Right renal pelvis (tissue), 4 donors: ENCODE data around the gene SEC23IP. TPM values are rescaled to one million over a fixed set of nuclear protein-coding genes. Genes with fewer than 3 reads are reported as not detected.
"Not testable (repeated sequence)": the region's sequence is repeated elsewhere in the genome, so short reads cannot be mapped to it uniquely, and the experiment has no call there.

ENCODE experiments used
- DNase-seq, 4 donors: peaks; one replicate each; pipeline ENCODE4 v3.0.0-alpha.2; 2013; ENCODE audit warnings: low read depth in 4 of 4, low spot score in 3 of 4, missing footprints in 1 of 4
- polyA plus RNA-seq, 4 donors: library from polyadenylated mRNA; unstranded; fragments of 120-200 nt; gene quantifications; one replicate each; pipeline ENCODE4 v1.2.1, GENCODE V29; 2013; ENCODE audit not compliant: insufficient read length in 4 of 4

SEC23IP gene
- polyA plus RNA-seq, 4 donors = 65.4 to 75.8 (median 71.8) TPM

DNA sequence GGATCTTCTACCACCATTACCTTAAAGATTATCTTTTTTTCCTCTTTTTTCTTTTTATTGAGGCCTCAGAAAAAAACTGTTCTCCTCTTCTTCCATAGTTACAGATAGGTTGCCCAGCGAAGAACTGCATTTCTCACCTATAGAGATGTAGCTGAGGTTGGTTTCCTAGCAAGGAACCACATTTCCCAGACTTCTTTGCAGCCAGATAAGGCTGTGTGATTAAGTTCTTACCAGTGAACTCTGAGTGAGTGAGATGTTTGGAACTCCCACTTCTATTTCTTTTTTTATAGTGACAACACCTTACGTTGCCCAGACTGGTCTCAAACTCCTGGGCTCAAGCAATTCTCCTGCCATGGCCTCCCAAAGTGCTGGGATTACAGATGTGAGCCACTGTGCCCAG, 14.0 kb upstream of the SEC23IP start:
- no peak for DNase-seq

- DNase-seq = not testable (repeated sequence)
Observed at GRCh38 chr10:119883901-119884611, 8.5 kb upstream of the SEC23IP start.

GRCh38 chr10:119886070-119886469, 6.5 kb upstream of the SEC23IP start:
- not testable (repeated sequence) for DNase-seq

DNA sequence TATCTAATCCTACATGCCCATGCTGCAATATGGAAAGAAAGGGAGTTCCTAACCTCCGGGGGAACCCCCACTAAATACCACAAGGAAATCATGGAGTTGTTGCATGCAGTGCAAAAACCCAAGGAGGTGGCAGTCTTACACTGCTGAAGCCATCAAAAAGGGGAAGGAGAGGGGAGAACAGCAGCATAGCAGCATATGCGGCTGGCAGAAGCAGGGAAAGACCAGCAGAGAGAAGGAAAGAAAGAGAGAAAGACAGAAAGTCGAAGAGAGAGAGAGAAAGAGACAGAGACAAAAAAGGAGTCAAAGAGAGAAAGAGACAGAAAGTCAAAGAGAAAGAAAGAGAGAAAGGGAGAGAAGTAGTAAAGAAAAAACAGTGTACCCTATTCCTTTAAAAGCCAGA, 3.8 kb upstream of the SEC23IP start:
- not testable (repeated sequence) for DNase-seq

DNA sequence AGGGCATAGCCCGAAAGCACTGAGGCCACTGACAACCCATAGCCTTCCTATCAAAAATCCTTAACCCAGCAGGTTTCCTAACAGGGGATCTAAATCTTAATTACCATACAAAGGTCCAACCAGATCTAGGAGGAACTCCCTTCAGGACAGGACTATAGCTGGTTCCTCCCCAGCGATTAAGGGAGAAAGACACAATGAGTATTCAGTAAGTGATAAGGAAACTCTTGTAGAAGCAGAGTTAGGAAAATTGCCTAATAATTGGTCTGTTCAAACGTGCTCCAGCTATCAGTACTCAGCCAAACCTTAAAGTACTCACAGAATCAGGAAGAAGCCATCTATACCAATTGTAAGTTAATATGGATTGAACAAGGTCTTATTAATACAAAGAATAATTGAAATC, 3.3 kb upstream of the SEC23IP start:
- DNase-seq = not testable (repeated sequence)

DNA sequence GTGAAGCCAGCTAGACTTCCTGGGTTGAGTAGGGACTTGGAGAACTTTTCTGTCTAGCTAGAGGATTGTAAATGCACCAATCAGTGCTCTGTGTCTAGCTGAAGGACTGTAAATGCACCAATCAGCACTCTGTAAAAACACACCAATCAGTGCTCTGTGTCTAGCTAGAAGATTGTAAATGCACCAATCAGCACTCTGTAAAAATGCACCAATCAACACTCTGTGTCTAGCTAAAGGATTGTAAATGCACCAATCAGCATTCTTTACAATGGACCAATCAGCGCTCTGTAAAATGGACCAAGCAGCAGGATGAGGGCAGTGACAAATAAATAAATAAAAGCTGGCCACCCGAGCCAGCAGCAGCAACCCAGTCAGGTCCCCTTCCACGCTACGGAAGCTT, 2.2 kb upstream of the SEC23IP start:
- not testable (repeated sequence) for DNase-seq

DNA sequence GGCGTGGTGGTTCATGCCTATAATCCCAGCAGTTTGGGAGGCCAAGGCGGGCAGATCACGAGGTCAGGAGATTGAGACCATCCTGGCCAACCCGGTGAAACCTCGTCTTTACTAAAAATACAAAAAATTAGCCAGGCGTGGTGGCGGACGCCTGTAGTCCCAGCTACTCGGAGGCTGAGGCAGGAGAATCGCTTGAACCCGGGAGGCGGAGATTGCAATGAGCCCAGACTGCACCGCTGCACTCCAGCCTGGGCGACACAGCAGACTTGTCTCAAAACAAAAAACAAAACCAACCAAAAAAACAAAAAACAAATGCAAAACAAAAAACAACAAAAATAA, 712 bp upstream of the SEC23IP start:
- DNase-seq = not testable (repeated sequence)

- DNase-seq = no peak
Observed at GRCh38 chr10:119893074-119893473, 544 bp downstream of the SEC23IP start.

DNA sequence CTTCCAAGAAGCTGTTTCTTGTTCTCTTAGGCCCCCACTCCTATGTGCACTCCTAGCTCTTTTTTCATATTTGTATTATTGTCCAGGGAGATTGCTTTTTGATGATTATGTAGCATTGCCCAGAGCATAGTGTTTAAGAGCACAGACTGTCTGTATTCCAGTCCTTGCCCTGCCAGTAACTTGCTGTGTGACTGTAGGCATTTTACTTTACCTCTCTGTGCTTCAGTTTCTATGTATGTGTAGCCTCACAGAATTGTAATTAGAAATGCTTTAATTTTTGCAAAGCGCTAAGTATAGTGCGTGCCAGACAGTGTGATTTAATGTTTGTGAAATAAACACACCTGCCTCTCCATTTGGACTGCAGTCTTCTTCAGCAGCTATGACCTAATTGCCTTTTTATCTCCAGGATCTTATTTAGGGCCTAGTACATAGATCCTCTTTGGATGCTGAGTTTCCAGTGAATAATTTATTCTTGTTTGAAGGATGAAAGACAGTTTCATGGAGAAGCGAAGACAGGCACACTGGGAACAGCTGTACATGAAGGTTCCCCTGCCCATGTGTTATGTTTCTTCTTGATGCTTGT, 1.4 kb downstream of the SEC23IP start:
- DNase-seq = no peak

DNA sequence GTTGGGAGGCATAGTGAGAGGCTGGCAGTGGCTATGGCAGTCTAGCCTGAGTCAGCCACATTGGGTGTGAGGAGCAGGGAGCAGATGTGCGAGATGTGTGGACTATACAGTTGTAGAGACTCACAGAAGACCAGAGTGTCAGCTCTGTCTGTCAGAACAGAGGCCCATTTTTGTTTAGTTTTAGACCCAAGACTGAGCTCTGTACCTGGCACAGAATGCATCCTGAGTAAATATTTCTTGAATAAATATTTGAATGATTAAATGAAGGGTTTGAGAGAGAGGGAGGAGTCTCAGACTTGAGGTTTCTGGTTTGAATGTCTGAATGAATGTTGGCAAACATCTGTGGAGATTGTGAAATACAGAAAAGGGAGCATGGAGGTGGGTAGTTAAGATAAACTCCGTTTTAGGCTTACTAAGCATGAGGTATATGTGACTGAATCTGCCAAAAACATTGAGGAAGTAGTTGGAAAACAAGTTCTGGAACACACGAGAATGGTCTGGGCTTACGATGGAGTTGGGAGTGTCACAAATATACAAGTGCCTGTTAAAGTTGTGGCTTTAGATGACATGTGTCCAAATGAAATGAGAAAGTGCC, 3.6 kb downstream of the SEC23IP start:
- DNase-seq = no peak

GRCh38 chr10:119896937-119897770, 4.6 kb downstream of the SEC23IP start:
- peak in 1 of 4 donors; percentile 33 for DNase-seq

DNA sequence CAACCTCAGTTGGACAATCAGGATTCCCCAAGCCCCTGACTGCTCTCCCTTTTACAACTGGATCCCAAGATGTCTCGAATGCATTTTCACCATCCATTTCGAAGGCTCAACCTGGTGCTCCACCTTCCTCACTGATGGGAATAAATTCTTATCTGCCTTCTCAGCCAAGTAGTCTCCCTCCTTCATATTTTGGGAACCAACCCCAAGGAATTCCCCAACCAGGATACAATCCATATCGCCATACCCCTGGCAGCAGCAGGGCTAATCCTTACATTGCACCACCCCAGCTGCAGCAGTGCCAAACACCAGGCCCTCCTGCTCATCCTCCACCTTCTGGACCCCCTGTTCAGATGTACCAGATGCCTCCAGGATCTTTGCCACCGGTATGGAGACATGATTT, 6.0 kb downstream of the SEC23IP start:
- no peak for DNase-seq

GRCh38 chr10:119903946-119904666, 11.6 kb downstream of the SEC23IP start:
- no peak for DNase-seq

- DNase-seq = not testable (repeated sequence)
Observed at GRCh38 chr10:119907695-119908094, 15.2 kb downstream of the SEC23IP start.

DNA sequence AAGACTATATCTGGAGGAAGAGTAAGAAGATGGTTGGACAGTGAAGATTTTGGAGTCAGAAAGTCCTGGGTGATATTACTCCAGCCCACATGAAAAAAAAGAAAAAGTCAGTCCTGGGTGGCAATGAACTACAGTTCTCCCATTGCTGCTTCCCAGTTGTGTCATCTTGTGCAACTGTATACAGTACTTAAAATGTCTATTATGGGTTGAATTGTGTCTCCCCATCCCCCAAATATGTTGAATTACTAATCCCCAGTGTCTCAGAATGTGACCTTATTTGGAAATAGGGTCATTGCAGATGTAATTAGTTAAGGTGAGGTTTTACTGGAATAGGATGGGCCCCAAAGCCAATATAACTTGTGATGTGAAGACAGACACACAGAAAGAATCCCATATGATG, 15.6 kb downstream of the SEC23IP start:
- DNase-seq = no peak

- no peak for DNase-seq
Observed at GRCh38 chr10:119910689-119911088, 18.2 kb downstream of the SEC23IP start.

- no peak for DNase-seq
Observed at GRCh38 chr10:119917777-119918176, 25.2 kb downstream of the SEC23IP start.

DNA sequence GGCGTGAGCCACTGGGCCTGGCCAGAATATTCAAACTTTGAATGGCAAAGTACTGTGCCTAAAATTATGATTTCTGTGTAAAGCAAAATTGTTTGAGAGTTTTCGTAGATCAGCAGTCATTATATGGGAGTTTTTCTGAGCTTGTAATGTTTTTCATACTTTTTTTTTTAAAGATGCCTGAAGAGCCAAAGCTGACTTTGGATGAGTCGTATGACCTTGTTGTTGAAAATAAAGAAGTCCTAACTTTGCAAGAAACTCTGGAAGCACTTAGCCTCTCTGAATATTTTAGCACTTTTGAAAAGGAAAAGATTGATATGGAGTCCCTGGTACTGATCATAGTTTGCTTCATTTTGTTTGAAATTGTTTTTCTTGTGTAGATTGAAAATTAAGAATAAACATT, 26.7 kb downstream of the SEC23IP start:
- DNase-seq = no peak

DNA sequence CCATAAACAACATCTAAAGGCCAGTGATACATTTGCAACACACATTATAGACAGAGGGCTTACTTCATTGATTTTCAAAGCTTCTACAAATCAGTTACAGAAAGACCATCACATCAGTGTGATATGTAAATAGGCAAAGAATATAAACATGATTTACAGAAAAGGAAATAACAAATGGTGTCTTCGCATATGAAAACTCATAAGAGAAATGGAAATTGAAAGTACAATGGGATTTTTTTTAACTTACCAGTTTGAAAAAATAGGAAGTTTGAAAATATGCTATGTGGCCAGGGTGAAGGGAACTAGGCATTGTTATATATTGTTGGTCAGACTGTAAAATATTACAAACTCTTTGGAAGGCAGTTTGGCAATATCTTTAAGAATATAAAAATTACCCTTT, 27.3 kb downstream of the SEC23IP start:
- no peak for DNase-seq

- DNase-seq = no peak
Observed at GRCh38 chr10:119928411-119928810, 35.9 kb downstream of the SEC23IP start.

DNA sequence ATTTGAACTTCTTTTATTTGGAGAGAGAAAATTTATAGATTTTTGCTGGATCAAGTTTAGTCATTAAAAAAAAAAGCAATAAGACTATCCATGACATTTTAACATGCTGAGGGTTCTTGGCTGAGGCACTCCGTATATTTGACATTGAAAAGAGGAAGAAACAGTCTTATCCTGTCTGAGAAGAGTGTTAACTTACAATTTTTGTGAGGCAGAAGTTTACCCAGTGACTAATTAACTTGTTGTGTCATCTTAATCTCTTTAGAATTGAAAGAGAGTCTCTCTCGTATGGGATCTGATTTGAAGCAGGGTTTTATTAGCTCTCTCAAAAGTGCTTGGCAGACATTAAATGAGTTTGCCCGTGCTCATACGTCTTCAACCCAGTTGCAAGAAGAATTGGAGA, 39.3 kb downstream of the SEC23IP start:
- DNase-seq = no peak
